HG03139 (cell line): ENCODE measurements around the gene SMYD3.
"Not testable (repeated sequence)": the region's sequence is repeated elsewhere in the genome, so short reads cannot be mapped to it uniquely, and the experiment has no call there.

Experiments
- ATAC-seq: cut with Tn5 transposase; IDR thresholded peaks from one replicate; pipeline ENCODE4 v1.9.1; 2021; ENCODE audit not compliant: unreplicated experiment

The SMYD3 gene

DNA sequence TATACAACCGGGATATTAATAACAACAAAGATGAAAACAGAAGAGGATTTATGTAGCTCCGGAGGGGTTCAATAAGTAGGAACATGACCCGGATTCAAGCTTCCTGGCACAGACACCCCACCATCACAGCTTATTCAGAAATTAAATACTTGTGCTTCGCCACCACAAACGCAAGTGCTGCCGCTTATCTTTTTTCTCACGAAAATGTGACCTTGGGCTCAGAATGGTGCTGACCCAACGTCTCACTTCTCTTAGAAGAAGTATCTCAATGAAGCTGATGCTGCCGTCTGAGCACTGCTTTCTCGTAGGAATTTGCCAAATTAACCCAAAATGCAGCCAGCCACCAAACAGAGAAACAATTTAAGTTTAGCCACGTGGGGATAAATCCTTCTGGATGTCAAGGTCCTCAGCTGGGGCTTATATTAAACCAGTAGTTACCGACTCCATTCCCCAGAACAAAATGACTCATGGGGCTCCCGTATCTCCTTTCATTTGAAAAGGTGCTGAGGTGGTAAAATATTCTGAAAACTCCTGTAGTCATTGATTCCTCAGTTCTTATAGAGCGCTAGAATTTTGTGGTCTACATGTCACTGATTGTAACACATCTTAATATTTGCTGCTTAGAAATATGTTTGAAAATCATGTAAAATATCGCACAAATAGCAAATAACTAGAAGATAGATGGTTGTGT is 466.7 kb downstream of the SMYD3 start:
- ATAC-seq = no peak

DNA sequence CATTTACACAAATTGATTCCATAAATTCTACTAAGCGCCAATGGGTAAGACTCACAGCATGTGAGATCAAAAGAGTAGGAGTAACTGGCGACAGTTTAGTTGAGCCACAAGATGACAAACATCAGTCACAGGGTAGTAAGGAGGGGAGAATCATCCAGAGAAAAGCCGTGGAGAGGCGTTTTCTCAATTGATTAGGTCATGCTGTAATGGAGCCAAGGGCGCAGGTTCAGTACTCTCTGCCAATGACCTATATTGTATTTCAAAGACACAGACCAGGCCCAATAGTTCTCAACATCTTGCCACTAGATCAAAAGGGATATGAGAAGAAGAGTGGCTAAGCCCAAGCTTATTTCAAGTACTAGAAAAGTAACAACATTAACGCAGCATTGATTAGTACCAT is 467.5 kb downstream of the SMYD3 start:
- ATAC-seq = no peak

DNA sequence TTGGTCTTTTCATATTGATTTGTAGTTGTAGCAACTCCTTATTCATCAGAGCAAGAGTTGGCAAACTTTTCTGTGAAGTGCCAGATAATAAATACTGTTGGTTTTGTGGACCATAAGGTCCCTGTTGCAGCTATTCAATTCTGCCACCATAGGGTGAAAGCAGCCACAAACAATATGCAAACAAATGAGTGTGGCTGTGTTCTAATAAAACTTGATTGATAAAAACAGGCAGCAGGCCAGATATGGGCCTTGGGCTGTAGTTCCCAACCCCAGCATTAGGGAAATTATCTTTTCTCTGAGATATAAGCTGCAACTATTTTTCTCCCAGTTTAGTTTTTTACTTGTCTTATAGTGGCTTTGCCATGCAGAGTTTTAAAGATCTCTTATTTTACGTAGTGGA is 469.2 kb downstream of the SMYD3 start:
- ATAC-seq = no peak

DNA sequence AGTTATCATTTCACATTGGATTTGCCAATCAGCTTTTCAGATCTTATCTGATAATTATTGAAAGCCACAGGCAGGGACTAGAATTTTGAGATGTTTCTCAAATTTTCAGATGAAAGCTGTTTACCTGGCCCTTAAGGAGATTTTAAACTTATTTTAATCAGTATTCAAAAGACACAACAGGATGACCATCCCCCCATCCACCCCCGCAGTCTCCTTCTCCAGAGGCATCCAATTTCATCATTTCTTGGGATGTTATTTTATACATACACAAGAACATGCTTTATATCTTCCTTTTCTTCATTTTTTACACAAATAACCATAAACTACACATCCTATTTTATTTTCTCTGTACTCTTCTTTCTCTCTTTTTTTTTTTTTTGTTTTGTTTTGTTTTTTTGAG is 470.9 kb downstream of the SMYD3 start:
- no peak for ATAC-seq

DNA sequence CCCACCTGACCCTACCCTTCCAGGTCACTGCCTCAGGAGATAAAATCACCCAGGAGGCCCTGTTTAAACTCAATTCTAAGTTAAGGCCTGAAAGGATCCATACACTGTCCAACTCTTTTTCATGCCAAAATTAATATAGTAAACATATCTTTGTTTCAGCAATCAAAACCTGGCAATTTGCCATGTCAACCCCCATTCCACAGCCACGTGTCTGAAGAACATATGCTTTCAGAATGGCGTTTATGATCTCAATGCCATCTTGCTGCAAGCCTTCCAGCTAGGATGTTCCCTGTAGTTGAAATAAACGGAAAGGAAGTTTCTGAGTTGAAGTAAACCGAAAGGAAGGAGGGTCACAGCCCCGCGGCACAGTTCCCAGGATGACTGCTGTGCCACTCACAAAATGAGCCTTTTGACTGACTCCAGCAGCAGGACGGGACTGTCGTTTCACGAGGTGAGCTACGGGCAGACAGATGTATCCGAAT is 472.0 kb downstream of the SMYD3 start:
- ATAC-seq = no peak

DNA sequence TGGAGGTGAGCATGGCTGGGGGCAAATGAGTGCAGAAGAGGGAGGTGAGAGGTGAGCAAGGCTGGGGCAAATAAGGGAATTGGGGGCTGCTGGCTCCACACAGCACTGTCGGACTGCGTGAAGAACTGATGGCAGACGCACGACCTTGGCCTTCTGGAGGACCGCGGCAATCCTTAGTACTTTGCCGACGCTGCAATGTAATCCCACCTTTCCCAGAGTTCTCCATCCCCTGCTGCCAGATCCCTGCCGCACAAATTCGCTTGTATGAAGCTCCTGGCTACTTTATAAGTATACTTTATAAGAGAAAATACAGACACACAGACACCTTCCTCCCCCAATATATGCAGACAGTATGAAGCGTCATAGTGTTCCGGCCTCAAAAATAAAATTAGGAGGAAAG is 472.4 kb downstream of the SMYD3 start:
- no peak for ATAC-seq

DNA sequence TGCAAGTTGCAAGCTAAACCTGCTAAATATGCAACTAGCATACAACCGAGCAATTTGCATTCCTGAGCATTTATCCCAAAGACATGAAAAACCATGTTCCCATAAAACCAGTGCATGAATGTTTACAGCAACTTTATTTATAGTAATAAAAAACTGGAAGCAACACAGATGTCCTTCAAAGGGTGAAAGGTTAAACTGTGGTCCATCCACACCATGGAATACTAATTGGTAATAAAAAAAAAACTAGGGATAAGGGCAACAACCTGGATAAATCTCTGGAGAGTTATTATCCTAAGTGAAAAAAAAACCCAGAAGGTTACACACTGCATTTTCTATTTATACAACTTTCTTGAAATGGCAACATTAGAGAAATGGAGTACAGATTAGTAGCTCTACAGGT is 474.1 kb downstream of the SMYD3 start:
- ATAC-seq = no peak

DNA sequence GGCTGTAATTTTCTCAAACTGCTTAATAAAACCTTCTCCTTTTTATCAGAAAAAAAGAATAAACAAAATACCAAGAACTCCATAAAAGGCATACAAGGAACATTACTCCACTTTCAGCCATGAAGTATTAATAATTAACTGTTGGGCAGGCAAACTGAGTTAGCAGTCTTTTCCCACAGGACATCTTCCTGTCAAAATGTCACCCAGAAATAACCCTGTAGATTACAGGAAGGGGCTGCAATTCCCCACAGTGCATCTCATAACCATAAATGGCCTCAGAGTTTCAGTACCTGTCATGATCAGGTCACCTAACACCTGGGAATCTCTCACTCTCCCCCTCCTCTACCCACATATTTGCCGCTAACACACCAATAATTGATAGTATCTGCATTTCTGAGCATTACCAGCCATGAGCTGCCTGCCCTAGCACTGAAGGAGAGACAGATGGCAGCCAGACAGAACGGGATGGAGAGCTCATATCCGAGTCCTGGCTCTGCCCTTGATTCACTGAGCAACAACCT is 475.0 kb downstream of the SMYD3 start:
- ATAC-seq = no peak

DNA sequence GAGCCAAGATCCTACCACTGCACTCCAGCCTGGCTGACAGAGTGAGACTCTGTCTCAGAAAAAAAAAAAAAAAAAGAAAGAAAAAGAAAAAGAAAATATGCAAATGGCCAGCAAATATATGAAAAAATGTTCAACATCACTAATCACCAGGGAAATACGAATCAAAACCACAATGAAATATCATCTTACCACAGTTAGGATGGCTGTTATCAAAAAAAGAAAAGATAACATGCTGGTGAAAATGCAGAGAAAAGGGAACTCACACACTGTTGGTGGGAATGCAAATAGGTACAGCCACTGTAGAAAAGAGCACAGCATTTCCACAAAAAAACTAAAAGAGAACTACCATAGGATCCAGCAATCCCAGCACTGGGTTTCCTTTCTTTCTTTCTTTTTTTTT is 477.5 kb downstream of the SMYD3 start:
- ATAC-seq = no peak

DNA sequence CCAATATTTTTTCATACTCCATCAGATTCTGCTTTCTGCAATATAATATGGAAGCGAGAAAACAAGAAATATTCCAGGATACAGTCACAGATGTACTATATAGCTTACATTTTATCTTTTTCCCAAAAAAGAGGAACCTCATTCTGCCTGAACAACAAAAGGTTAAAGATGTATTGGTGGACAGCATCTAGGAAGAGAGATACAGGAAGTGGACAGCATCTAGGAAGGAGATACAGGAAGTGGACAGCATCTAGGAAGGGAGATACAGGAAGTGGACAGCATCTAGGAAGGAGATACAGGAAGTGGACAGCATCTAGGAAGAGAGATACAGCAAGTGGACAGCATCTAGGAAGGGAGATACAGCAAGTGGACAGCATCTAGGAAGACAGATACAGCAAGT is 483.0 kb downstream of the SMYD3 start:
- ATAC-seq = not testable (repeated sequence)

DNA sequence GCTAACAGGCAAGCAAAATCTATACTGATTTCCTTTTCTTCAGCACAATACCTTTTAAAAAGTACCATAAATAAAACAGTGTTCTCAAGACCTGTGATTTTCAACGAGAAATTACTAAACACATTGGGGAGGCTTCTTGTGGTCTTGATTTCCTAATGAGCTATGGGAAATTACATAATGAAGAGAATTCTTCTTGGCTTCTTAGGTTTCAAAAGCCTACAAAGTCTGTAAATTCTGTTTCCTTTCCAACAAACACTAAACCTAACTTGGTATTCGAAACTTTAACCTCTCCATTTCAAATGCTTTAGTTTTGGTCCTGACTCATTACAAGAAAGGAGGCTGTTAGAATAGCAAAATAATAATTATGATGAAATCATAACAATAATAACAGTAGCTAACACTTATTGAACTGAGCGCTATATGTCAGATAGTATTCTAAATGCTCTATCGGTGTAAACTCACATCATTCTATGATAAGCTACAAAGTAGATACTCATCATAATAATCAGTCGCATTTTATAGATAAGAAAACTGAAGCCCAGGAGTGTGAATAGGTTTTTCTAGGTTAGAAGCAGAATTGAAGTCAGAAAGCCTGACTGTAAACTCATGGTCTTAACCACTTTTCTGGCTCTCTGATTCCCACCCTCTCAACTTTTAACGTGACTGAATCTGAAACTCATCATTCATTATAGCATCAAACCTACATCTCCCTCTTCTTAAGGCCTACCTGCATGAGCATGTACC is 486.7 kb downstream of the SMYD3 start:
- no peak for ATAC-seq

DNA sequence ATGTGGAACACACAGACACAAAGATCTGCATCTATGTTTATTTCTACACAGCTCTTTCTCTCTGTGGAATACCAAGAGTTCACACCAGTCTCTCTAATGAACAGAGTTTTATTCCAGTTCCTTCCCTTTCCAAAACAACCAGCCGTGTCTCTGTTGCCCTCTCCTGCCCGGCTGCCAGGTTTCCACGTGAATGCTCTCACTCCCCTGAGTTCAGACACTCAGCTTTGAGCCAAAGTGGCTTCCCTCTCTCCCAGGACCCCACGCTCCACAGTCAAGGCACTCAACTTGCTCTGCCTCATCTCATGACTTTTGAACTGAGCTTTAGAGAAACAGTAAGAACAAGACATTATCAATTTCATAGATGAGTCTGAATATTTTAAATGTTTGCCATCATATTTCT is 488.9 kb downstream of the SMYD3 start:
- ATAC-seq = no peak

DNA sequence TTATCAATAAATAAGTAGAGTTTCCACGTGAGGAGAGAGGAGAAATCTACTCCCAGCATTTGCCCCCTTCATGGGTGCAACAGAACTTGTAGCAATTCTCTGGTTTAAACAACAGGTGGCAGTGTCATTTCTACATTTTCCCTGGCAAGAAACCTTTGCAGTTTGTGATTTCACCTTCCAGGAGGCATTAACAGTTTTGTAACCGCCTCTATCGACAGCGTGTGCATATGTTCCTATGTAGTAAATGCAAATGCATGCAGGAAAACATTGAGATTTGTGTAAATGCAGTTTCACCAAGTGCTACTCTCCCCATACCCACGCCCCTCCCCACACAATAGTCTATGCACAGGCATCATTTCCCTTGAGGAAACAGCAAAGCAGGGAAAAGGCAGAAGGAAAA is 494.7 kb downstream of the SMYD3 start:
- no peak for ATAC-seq

DNA sequence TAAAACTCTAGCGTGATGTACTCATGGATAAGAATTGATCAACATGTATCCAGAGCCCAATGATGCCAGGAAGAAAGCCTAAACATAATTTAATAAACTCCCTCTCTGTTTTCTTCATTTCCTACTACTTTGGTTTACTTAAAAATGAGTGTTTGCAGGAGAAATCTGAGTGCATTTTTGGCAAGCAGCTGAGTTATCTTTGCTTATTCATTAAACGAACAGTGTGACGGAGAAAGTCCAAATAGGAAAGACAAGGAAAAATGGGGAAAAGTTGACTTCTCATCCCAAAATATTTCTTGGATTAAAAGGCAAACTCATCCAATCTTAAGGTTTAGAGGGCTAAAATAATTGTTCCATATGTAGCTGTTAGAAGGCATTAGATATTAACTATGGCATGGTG is 496.7 kb downstream of the SMYD3 start:
- no peak for ATAC-seq

DNA sequence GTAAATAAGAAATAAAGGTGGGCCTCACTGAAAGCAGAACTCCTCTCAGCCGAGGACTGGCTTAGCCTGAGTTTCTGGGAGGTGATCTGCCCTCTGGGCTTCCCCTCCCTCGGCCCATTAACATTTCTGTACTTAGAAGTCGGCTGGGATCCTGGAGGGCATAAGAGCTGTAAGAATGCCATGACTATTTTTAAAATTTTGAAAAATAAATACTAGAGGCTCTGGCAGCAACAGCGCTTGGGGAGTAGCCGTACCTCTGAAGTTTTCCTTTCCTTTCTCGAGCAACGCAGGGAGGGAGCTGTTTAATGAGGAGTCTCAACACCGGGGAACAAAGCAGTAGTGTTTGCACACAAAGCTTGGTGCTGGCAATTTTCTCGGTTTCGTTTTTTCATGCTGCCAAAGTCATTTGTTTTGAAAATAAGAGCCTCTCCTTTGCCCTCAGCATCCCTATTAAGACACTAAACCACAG is 498.7 kb downstream of the SMYD3 start:
- ATAC-seq = no peak

DNA sequence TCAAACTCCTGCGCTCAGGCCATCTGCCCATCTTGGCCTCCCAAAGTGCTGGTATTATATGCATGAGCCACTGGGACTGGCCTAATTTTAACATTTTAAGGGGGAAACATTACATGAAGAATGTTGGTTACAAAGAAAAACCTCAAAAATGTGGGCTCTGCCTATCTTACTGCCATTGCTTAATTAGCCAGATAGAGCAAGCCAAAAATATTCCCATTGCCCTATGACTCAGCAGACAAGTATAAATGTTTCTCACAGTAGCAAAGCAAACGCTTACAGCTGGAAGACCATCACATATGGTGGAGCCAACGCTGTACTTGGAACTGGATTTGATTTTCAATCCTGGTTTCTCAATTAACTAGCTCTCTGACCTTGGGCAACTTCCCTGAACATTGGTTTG is 502.0 kb downstream of the SMYD3 start:
- no peak for ATAC-seq

DNA sequence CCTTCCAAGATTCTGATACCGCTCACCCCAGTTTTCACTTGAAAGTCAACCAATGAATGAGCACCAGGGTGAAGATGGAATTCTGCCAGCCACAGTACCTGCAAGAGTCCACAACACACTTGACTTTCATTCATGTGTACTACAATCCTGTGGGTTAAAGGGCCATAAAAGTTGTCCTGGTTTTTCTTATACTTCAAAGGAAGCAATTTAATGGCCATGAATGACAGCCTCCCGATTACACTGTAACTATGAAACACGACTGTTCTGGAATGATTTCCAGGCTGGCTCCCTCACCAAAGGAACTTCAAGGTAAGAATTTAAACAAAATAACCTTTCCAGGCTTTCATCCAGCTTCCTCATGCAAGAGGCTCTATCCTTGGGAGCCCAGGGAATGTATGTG is 502.8 kb downstream of the SMYD3 start:
- ATAC-seq = no peak

DNA sequence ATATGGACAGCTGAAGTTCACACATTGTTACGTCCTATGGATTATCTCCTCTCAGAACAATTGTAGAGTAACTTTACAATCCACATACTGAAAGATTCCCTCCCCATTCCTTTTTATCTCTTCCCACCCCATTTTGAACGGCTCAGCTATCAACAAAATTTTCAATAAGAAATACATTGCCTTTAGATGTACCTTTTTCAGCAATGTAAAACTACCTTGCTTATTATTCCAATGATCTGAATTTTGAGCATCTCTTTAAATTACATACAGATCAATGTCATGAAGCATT is 503.7 kb downstream of the SMYD3 start:
- no peak for ATAC-seq

DNA sequence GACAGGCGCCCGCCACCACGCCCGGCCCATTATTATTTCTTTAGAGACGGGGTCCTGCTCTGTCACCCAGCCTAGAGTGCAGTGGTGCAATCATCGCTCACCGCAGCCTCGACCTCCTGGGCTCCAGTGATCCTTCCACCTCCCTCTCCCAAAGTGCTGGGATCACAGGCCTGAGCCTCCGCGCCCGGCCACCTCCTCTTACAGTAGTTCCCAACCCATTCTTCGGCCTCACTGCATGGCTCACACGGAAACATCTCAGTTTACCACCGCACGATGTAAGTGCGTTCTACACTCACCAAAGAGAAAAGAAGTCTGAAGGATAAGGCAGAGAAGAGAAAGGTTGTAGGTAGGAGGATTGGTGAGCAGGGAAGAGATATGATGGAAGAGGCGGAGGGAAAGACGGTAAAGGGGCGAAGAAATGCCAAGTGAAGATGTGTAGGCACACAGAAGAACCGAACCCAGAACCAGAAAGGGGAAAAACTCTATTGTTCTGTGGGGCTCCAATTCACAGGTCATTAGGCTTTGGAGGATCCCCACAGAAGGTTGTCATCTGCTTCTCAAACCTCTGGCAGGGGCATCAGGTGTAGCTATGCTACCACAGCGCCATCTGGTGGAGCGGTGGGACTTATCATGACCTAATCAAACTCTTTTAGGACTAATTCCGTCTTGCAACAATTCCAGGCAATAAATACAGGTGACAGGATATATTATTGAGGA is 504.2 kb downstream of the SMYD3 start:
- no peak for ATAC-seq

DNA sequence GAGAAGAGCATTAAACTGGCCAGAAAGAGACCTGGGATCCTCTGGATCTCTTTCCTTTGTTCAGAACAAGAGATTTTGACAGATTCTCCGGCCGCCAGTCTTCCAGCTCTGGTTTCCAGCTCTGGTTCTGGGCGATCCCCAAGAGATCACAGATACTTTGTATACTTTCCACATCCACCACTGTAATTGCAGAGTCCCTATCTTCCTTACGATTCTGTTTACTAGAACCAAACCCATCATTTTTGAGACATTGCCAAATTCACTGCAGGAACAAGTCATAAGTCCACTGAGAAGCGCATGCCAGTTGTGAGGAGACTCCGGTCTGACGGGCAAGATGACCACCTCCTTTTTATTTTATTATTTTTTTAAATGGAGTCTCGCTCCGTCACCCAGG is 505.2 kb downstream of the SMYD3 start:
- ATAC-seq = no peak

DNA sequence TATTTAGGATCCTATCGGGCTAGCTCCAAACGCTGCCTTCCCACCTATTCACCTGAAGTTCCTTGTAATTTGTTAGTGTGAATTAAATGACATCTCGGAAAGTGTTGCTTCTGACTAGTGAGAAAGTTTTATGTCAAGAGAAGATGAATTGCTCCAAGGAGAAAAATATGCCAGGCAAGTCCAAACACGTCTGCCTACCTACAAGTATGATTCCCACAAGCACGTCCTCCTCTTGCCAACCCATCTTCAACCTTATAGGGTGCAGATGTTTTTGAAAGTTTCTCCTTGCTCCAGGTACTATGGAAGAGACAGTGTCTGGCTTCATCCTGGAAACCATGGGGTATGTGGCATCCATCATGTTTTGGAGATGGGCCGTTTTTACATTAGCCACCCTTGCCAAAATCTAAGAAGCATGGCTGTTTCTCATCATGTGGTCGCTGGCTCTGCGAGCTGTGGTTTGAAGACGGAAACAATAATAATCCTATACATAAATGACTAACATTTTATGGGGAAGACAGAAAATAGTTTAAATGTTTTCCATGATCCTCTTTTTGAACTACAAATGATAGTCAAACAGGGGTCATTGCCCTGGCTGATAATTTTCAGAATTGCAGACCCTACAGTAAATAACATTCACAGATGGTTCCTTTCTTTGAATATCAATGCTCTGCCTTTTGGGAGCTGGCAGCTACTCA is 505.8 kb downstream of the SMYD3 start:
- no peak for ATAC-seq
